IPS-15b (cell line): ENCODE measurements around the gene IZUMO4.
"Not testable (repeated sequence)": the region's sequence is repeated elsewhere in the genome, so short reads cannot be mapped to it uniquely, and the experiment has no call there.

Experiments
- H3K27me3 ChIP-seq: one replicate; pipeline ENCODE4 v1.6.1; 2013; ENCODE audit warnings: low read length; ENCODE audit not compliant: control insufficient read depth, insufficient read depth
- H3K36me3 ChIP-seq: one replicate; pipeline ENCODE4 v1.6.1; 2013; ENCODE audit warnings: low read length; ENCODE audit not compliant: control insufficient read depth, insufficient read depth
- H3K4me1 ChIP-seq: one replicate; pipeline ENCODE4 v1.6.1; 2013; ENCODE audit warnings: mild to moderate bottlenecking, low read length; ENCODE audit not compliant: control insufficient read depth, insufficient read depth
- H3K4me3 ChIP-seq: one replicate; pipeline ENCODE4 v1.5.1; 2013; ENCODE audit warnings: low read depth, low read length
- H3K9ac ChIP-seq: one replicate; pipeline ENCODE4 v1.6.1; 2013; ENCODE audit warnings: low read depth, mild to moderate bottlenecking, low read length
- H3K9me3 ChIP-seq: one replicate; pipeline ENCODE4 v1.6.1; 2013; ENCODE audit warnings: mild to moderate bottlenecking, low read length; ENCODE audit not compliant: control insufficient read depth, insufficient read depth

Gene IZUMO4

GRCh38 chr19:2079076-2079864 is 17.4 kb upstream of the IZUMO4 start:
- H3K36me3 ChIP-seq = peaks cover 5% of the 10 kb centered on the region
- H3K27me3 ChIP-seq = no peaks in the 10 kb centered on the region
- no peaks in the 10 kb centered on the region for H3K4me1 ChIP-seq
- H3K4me3 ChIP-seq = no peak overlapping the region
- H3K9me3 ChIP-seq = no peaks in the 10 kb centered on the region
- no peak overlapping the region for H3K9ac ChIP-seq

GRCh38 chr19:2079865-2080301 is 16.8 kb upstream of the IZUMO4 start:
- H3K9me3 ChIP-seq = no peaks in the 10 kb centered on the region
- no peaks in the 10 kb centered on the region for H3K4me1 ChIP-seq
- H3K36me3 ChIP-seq = peaks cover 5% of the 10 kb centered on the region
- H3K27me3 ChIP-seq = no peaks in the 10 kb centered on the region
- no peak overlapping the region for H3K4me3 ChIP-seq
- H3K9ac ChIP-seq = no peak overlapping the region

- Histone ChIP-seq H3K9me3 (no peaks in the 10 kb centered on the region), H3K36me3 (peaks cover 5% of the 10 kb centered on the region), H3K4me1 (no peaks in the 10 kb centered on the region), H3K9ac (no peak overlapping the region), H3K4me3 (no peak overlapping the region), H3K27me3 (no peaks in the 10 kb centered on the region)
These were observed 16.3 kb upstream of the IZUMO4 start for GRCh38 chr19:2080336-2080988.

- H3K4me3 ChIP-seq = no peak overlapping the region
- H3K9ac ChIP-seq = no peak overlapping the region
- no peaks in the 10 kb centered on the region for H3K27me3 ChIP-seq
- H3K36me3 ChIP-seq = peaks cover 5% of the 10 kb centered on the region
- H3K4me1 ChIP-seq = no peaks in the 10 kb centered on the region
- no peaks in the 10 kb centered on the region for H3K9me3 ChIP-seq
These were observed 14.6 kb upstream of the IZUMO4 start for GRCh38 chr19:2081873-2082810.

GRCh38 chr19:2083174-2083854 is 13.4 kb upstream of the IZUMO4 start:
- H3K27me3 ChIP-seq = no peaks in the 10 kb centered on the region
- no peak overlapping the region for H3K4me3 ChIP-seq
- no peak overlapping the region for H3K9ac ChIP-seq
- no peaks in the 10 kb centered on the region for H3K9me3 ChIP-seq
- H3K4me1 ChIP-seq = no peaks in the 10 kb centered on the region
- peaks cover 7% of the 10 kb centered on the region for H3K36me3 ChIP-seq

- no peak overlapping the region for H3K4me3 ChIP-seq
- H3K9me3 ChIP-seq = no peaks in the 10 kb centered on the region
- H3K36me3 ChIP-seq = peaks cover 2% of the 10 kb centered on the region
- no peak overlapping the region for H3K9ac ChIP-seq
- H3K27me3 ChIP-seq = no peaks in the 10 kb centered on the region
- no peaks in the 10 kb centered on the region for H3K4me1 ChIP-seq
These were observed 11.6 kb upstream of the IZUMO4 start for GRCh38 chr19:2084993-2085720.

- not testable (repeated sequence) for H3K4me3 ChIP-seq, H3K9ac ChIP-seq, H3K4me1 ChIP-seq, H3K27me3 ChIP-seq, H3K36me3 ChIP-seq, H3K9me3 ChIP-seq
These were observed 9.8 kb upstream of the IZUMO4 start for GRCh38 chr19:2086695-2087620.

GRCh38 chr19:2087621-2088100 is 9.1 kb upstream of the IZUMO4 start:
- Histone ChIP-seq H3K27me3 (no peaks in the 10 kb centered on the region), H3K9ac (no peak overlapping the region), H3K4me3 (no peak overlapping the region), H3K36me3 (peaks cover 2% of the 10 kb centered on the region), H3K9me3 (no peaks in the 10 kb centered on the region), H3K4me1 (no peaks in the 10 kb centered on the region)

GRCh38 chr19:2089001-2089711 is 7.6 kb upstream of the IZUMO4 start:
- Histone ChIP-seq H3K27me3 (no peaks in the 10 kb centered on the region), H3K36me3 (peaks cover 2% of the 10 kb centered on the region), H3K4me3 (no peak overlapping the region), H3K4me1 (no peaks in the 10 kb centered on the region), H3K9ac (no peak overlapping the region), H3K9me3 (no peaks in the 10 kb centered on the region)

- H3K36me3 ChIP-seq = peaks cover 2% of the 10 kb centered on the region
- H3K9ac ChIP-seq = no peak overlapping the region
- no peak overlapping the region for H3K4me3 ChIP-seq
- no peaks in the 10 kb centered on the region for H3K4me1 ChIP-seq
- no peaks in the 10 kb centered on the region for H3K9me3 ChIP-seq
- H3K27me3 ChIP-seq = no peaks in the 10 kb centered on the region
These were observed 7.0 kb upstream of the IZUMO4 start for GRCh38 chr19:2089727-2090053.
